Omental fat pad (tissue), 4 donors: ENCODE data around the gene INSM2. TPM values are rescaled to one million over a fixed set of nuclear protein-coding genes. Genes with fewer than 3 reads are reported as not detected.

ENCODE experiments used
- ATAC-seq: fragments of 150-250 bp; one replicate; pipeline ENCODE4 v1.9.1; 2016; ENCODE audit warnings: mild to moderate bottlenecking, moderate library complexity; ENCODE audit not compliant: low FRiP score
- DNase-seq: peaks from one replicate; pipeline ENCODE4 v3.0.0-alpha.2; 2019; ENCODE audit warnings: low spot score
- total RNA-seq, 4 donors: library from RNA; depleted of rRNA; stranded (reverse); fragments of >200 nt; gene quantifications; one replicate each; pipeline ENCODE4 v1.1.0, GENCODE V29; 2016
- TF ChIP-seq, protein P1 (sequence below), 3 donors: fragments of 450-650 bp; IDR thresholded peaks; one replicate each; pipeline ENCODE4 v1.5.1; 2016 to 2017; ENCODE audit warnings: antibody characterized with exemption in 3 of 3, mild to moderate bottlenecking in 3 of 3, moderate library complexity in 2 of 3

Gene INSM2, protein sequence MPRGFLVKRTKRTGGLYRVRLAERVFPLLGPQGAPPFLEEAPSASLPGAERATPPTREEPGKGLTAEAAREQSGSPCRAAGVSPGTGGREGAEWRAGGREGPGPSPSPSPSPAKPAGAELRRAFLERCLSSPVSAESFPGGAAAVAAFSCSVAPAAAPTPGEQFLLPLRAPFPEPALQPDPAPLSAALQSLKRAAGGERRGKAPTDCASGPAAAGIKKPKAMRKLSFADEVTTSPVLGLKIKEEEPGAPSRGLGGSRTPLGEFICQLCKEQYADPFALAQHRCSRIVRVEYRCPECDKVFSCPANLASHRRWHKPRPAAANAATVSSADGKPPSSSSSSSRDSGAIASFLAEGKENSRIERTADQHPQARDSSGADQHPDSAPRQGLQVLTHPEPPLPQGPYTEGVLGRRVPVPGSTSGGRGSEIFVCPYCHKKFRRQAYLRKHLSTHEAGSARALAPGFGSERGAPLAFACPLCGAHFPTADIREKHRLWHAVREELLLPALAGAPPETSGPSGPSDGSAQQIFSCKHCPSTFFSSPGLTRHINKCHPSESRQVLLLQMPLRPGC
- under 1 TPM in 2 of 4 donors, not detected in 2; 0.13 to 0.47 TPM for total RNA-seq

DNA sequence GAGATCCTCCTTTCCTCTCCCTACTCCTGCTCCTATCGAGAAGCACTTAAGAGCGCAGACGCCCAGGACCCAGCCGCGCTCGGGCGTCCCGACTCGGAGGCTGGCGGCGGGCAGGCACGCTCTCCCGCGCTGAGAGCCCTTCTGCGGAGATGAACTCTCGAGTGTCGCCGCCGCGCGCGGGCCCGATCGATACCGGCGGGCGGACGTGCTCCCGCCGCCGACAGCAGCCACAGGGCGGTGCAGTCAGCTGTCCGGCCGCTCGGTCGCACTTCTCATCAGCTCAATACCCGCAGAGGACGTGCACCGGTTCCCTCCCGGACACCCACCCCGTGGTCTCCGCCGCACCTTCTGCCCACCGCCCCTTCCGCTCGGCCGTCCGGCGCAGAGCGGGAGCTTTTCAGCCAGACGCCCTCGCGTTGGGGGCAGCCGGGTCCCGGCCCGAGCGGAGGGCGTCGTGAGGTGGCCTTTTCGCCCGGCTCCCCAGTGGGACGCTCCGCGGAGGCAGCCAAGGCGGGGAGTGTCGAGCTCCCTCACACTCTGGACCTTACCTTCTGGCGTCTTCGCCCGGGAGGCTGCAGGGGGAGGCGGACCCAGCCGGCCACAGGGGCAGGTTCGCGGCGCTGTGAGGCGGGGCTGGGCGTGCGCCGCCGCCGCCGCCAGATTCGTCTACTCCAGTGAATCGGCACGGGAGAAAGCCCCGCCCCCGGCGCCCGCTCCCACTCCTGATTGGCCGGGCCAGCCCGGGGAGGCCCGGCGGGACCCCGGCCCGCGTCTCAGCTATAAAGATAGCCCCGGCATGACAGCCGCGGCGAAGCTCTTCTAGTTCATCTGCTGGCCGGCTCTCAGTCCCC, at the start of gene INSM2:
TSS of gene INSM2 (plus strand) at position 808 of the 851 bp plus-strand sequence. CDS start 89 bp downstream, outside the sequence.
- ATAC-seq (peak; percentile 70), DNase-seq (no peak)
- TF ChIP-seq, protein P1, sequence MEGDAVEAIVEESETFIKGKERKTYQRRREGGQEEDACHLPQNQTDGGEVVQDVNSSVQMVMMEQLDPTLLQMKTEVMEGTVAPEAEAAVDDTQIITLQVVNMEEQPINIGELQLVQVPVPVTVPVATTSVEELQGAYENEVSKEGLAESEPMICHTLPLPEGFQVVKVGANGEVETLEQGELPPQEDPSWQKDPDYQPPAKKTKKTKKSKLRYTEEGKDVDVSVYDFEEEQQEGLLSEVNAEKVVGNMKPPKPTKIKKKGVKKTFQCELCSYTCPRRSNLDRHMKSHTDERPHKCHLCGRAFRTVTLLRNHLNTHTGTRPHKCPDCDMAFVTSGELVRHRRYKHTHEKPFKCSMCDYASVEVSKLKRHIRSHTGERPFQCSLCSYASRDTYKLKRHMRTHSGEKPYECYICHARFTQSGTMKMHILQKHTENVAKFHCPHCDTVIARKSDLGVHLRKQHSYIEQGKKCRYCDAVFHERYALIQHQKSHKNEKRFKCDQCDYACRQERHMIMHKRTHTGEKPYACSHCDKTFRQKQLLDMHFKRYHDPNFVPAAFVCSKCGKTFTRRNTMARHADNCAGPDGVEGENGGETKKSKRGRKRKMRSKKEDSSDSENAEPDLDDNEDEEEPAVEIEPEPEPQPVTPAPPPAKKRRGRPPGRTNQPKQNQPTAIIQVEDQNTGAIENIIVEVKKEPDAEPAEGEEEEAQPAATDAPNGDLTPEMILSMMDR (IDR thresholded peaks at IDR 0.05): no peak

DNA sequence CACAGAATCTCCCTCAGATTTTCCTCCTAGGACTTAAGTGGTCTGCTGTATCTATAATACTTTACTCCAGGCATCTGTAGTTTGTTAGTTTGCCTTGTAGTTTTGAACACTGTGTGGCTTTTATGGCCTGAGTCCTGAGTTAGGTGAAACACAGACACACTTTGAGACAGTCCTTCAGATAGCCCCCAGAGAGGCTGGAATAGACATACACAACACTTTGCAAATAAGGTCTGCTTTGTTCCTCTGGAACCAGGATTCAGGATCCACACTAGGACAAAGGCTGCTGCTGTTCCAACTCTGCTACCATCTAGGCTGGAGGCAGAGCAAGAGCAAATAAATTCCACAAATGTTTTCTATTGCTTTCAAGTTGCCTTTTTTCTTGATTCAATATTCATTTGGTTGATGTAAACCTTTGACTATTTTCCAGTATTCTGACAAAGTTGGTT, 41.4 kb upstream of the INSM2 start:
- DNase-seq: no peak
- TF ChIP-seq, protein P1 (IDR thresholded peaks at IDR 0.05): no peak

DNA sequence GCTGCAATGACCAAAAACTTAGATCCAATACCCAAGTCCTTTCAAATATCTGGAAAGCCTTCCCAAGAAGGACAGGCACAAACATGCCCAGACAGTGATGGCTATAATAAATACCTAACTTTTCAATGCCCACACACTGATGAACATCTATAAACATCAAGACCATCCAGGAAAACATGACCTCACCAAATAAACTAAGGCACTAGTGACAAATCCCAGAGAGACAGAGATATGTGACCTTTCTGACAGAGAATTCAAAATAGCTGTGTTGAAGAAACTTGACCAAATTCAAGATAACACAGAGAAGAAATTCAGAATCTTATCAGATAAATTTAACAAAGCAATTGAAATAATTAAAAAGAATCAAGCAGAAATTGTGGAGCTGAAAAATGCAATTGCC, 38.7 kb upstream of the INSM2 start:
- no peak for DNase-seq
- no peak for ATAC-seq
- TF ChIP-seq, protein P1 (IDR thresholded peaks at IDR 0.05): no peak

More for the DNA sequence above, 41.4 kb upstream of the INSM2 start:
- no peak for ATAC-seq

DNA sequence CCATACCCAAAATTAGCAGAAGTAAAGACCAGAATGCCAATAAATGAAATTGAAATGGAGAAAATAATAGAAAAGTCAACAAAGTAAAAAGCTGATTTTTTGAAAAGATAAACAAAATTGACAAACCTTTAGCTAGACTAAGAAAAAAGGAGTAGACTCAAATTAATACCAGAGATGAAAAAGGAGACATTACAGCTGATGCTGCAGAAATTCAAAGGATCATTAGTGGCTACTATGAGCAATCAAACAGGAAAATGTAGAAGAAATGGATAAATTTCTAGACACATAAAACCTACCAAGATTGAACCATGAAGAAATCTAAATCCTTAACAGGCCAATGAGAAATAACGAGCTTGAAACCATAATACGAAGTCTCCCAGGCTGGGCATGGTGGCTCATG, 34.8 kb upstream of the INSM2 start:
- no peak for ATAC-seq
- TF ChIP-seq, protein P1 (IDR thresholded peaks at IDR 0.05): no peak
- no peak for DNase-seq

DNA sequence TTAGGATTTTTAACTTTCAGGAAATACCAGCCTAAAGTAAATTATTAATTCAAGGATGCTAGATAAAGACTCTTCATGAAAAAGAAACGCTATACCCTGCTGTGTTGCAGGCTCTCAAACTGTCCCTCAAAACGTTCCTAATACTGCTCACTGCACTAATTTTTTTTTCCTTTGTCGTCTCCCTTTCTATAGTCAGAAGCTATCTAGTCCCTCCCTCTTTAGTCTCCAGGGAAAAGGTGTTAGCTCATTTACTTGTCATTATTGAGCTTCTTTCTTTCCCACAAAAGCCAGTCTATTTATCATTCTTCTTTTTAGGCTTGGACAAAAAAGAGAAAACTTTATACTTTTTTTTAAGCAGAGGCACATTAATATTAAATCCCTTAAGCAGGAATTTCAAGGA, 30.3 kb upstream of the INSM2 start:
- ATAC-seq (no peak), DNase-seq (no peak)
- TF ChIP-seq, protein P1 (IDR thresholded peaks at IDR 0.05): no peak

DNA sequence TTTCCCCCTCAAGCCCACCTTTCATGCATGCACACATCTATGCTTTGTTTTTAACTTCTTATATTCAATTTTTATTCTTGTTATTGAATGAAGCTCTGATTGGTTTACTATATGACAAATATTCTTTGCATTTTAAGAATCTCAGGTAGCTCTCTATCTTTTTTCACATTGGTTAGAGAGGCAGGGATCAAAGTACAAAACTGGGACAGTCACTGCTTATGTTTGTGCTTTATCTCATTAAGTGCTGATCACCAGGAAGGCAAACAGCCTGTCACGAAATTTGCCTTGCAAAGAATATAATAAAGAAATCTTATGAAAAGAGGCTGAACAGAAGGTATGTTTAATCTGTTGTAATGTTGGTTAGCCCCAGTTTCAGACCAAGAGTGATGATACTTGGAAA, 29.7 kb upstream of the INSM2 start:
- ATAC-seq (no peak), DNase-seq (no peak)
- TF ChIP-seq, protein P1 (IDR thresholded peaks at IDR 0.05): no peak
